Activated CD8-positive, alpha-beta T cell treated with anti-CD3 and anti-CD28 coated beads for 36 hours (primary cell): ENCODE data around the gene APOBEC3B. TPM values are rescaled to one million over a fixed set of nuclear protein-coding genes. Genes with fewer than 3 reads are reported as not detected.

Experiments
- ATAC-seq: fragments of 200-7000 bp; cut with Tn5 transposase; one replicate; pipeline ENCODE4 v1.10.0; 2021; ENCODE audit warnings: mild to moderate bottlenecking, moderate library complexity
- CTCF ChIA-PET: fragments of 350-600 bp; sonication (Branson Sonifier 250); formaldehyde crosslinking; loops from one replicate; lab custom pipeline; 2021; ENCODE audit warnings: antibody characterized with exemption; lab: Charles Lee
- POLR2A ChIA-PET: fragments of 350-600 bp; sonication (Branson Sonifier 250); formaldehyde crosslinking; loops from one replicate; lab custom pipeline; 2021; ENCODE audit warnings: antibody characterized with exemption; lab: Charles Lee
- DNase-seq: peaks from one replicate; pipeline ENCODE4 v3.0.0-alpha.2; 2020
- H3K27ac Mint-ChIP-seq: one replicate; pipeline ENCODE4 v1.8.0; 2021; ENCODE audit warnings: mild to moderate bottlenecking, mixed read lengths
- H3K27me3 Mint-ChIP-seq: one replicate; pipeline ENCODE4 v1.8.0; 2021; ENCODE audit warnings: mixed read lengths
- H3K36me3 Mint-ChIP-seq: one replicate; pipeline ENCODE4 v1.8.0; 2021; ENCODE audit warnings: low read depth, mixed read lengths
- H3K4me1 Mint-ChIP-seq: one replicate; pipeline ENCODE4 v1.8.0; 2021; ENCODE audit warnings: low read depth, mixed read lengths
- H3K4me3 Mint-ChIP-seq: one replicate; pipeline ENCODE4 v1.8.0; 2021; ENCODE audit warnings: mild to moderate bottlenecking, moderate library complexity, mixed read lengths
- H3K9me3 Mint-ChIP-seq: one replicate; pipeline ENCODE4 v1.8.0; 2021; ENCODE audit warnings: mixed read lengths
- CTCF ChIP-seq: fragments of 200-600 bp; IDR thresholded peaks from one replicate; pipeline ENCODE4 v1.8.0; 2022; ENCODE audit warnings: antibody characterized with exemption, mild to moderate bottlenecking
- intact Hi-C: fragments of 100-400 bp; cut with micrococcal nuclease; formaldehyde crosslinking; loops from one replicate; pipeline ENCODE4 v1.10.0; 2022
- total RNA-seq, 2 experiments: library from RNA; stranded (reverse); gene quantifications; one replicate each; pipeline ENCODE4 v1.2.3, GENCODE V29; 2021

Gene APOBEC3B
- total RNA-seq, 2 experiments from 2014 or later: 5.0 to 5.1 TPM

DNA sequence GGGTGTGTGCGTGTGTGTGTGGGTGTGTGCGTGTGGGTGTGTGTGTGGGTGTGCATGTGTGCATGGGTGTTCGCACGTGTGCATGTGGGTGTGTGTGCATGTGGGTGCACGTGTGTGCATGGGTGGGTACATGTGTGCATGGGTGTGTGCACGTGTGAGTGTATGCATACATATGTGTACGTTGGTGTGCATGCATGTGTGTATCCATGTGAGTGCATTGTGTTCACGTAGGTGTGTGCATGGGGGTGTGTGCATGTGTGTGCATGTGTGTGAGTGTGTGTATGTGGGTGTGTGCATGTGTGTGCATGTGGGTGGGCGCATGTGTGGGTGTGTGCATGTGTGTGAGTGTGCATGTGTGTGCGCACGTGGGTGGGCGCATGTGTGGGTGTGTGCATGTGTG, 44.6 kb upstream of the APOBEC3B start:
- no peaks in the 10 kb centered on the region for H3K9me3 Mint-ChIP-seq
- intact Hi-C loops: no loop called here
- H3K27ac Mint-ChIP-seq: no peak overlapping the region
- H3K4me3 Mint-ChIP-seq: no peak overlapping the region
- TF ChIP-seq CTCF: no peak
- H3K4me1 Mint-ChIP-seq: peaks cover 19% of the 10 kb centered on the region
- ChIA-PET CTCF (no interaction called here), POLR2A (interaction anchor here (0.6 kb wide), 2 partner anchors 10 to 168 kb away, joined by 3 to 5 read pairs; no protein-coding TSS in a partner anchor)
- ATAC-seq (no peak), DNase-seq (no peak)
- H3K36me3 Mint-ChIP-seq: no peaks in the 10 kb centered on the region
- H3K27me3 Mint-ChIP-seq: peaks cover 15% of the 10 kb centered on the region

DNA sequence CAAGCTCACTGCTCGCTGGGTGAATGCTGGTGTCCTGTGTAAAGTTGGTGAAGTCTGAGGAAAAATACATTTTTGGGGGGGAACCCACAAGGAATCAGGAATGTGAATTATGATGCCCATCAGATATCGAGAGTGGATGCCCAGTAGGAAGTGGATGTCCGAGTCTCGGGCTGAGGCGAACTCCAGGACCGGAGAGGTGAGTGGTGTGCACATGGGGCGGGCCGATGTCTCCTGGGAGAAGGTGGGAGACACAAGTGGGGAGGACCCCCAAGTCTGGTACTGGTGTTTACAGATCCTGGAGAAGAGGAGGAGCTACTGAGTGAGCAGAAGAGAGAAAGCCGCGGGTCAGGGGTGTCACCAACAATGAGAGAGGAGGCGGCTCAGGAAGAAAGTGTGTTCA, 43.9 kb upstream of the APOBEC3B start:
- intact Hi-C loops: no loop called here
- peaks cover 25% of the 10 kb centered on the region for H3K4me1 Mint-ChIP-seq
- no peak overlapping the region for H3K27ac Mint-ChIP-seq
- H3K4me3 Mint-ChIP-seq: no peak overlapping the region
- ATAC-seq (no peak), DNase-seq (no peak)
- H3K27me3 Mint-ChIP-seq: peaks cover 19% of the 10 kb centered on the region
- POLR2A ChIA-PET: no interaction called here
- no peaks in the 10 kb centered on the region for H3K9me3 Mint-ChIP-seq
- no peaks in the 10 kb centered on the region for H3K36me3 Mint-ChIP-seq
- TF ChIP-seq CTCF: no peak
- CTCF ChIA-PET: no interaction called here

DNA sequence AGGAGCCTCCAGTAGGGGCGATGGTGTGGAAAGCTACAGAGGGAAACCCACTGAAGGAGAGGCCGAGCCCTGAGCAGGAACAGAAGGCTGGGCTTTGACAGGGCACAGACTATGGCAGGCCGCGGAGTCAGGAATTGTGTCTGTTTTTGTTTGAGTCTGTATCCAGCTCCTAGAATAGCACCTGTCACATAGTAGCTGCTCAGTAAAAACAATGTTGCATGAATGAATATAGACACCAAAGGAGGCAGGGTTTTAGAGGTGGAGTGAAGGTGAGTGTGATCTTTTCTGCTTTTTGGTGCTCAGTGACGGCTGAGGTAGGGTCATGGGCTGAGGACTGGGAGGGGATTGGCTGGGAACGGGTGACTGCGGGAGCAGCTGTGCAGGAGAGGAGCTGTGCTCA, 43.2 kb upstream of the APOBEC3B start:
- Mint-ChIP-seq H3K27me3 (peaks cover 23% of the 10 kb centered on the region), H3K9me3 (no peaks in the 10 kb centered on the region), H3K4me1 (peaks cover 31% of the 10 kb centered on the region), H3K27ac (no peak overlapping the region), H3K4me3 (no peak overlapping the region), H3K36me3 (no peaks in the 10 kb centered on the region)
- intact Hi-C loops: no loop called here
- no peak for DNase-seq
- ChIA-PET CTCF (interaction anchor here (0.9 to 2.1 kb wide), 3 partner anchors 35 to 69 kb away, joined by 4 to 9 read pairs (median 7); no protein-coding TSS in a partner anchor), POLR2A (no interaction called here)
- TF ChIP-seq CTCF: no peak
- ATAC-seq: no peak

- ChIA-PET CTCF (interaction anchor here (0.7 to 2.3 kb wide), 10 partner anchors 11 to 207 kb away, joined by 3 to 10 read pairs (median 4); no protein-coding TSS in a partner anchor), POLR2A (interaction anchor here (0.9 to 1.7 kb wide), 9 partner anchors 11 to 374 kb away, joined by 3 to 14 read pairs (median 4); partner anchors contain the start of gene CBX6)
- Mint-ChIP-seq H3K9me3 (no peaks in the 10 kb centered on the region), H3K36me3 (no peaks in the 10 kb centered on the region), H3K4me3 (peak overlapping the region; percentile 43), H3K4me1 (peaks cover 31% of the 10 kb centered on the region), H3K27me3 (peaks cover 32% of the 10 kb centered on the region), H3K27ac (peak overlapping the region; percentile 85)
- intact Hi-C loops: loop anchor here (5.0 kb wide), 1 partner anchor 69 kb away; the partner anchor contains the start of gene CBX6
- DNase-seq (peak; percentile 61), ATAC-seq (peak; percentile 21)
- TF ChIP-seq CTCF: no peak
Measured at GRCh38 chr22:38940811-38941384, 41.2 kb upstream of the APOBEC3B start.

- peak overlapping the region; percentile 85 for H3K27ac Mint-ChIP-seq
- no peaks in the 10 kb centered on the region for H3K9me3 Mint-ChIP-seq
- H3K4me3 Mint-ChIP-seq: peak overlapping the region; percentile 43
- ChIA-PET CTCF (interaction anchor here (0.7 to 2.3 kb wide), 10 partner anchors 10 to 206 kb away, joined by 3 to 10 read pairs (median 4); no protein-coding TSS in a partner anchor), POLR2A (interaction anchor here (0.9 to 1.7 kb wide), 10 partner anchors 10 to 373 kb away, joined by 3 to 14 read pairs (median 4); partner anchors contain the start of gene CBX6)
- intact Hi-C loops: loop anchor here (5.0 kb wide), 1 partner anchor 69 kb away; the partner anchor contains the start of gene CBX6
- H3K36me3 Mint-ChIP-seq: no peaks in the 10 kb centered on the region
- DNase-seq (peak; percentile 91), ATAC-seq (peak; percentile 86)
- TF ChIP-seq CTCF: no peak
- peaks cover 36% of the 10 kb centered on the region for H3K27me3 Mint-ChIP-seq
- H3K4me1 Mint-ChIP-seq: peaks cover 31% of the 10 kb centered on the region
Measured at GRCh38 chr22:38941488-38941987, 40.6 kb upstream of the APOBEC3B start.
